ENCODE measurements around the gene ENTPD7. TPM values are rescaled to one million over a fixed set of nuclear protein-coding genes. Genes with fewer than 3 reads are reported as not detected.
A peak's percentile ranks its signal among the peaks of the same experiment; 100 is the strongest.

ENTPD7 gene
- total and polyA plus RNA-seq, 10 of the 15 experiments (the other 5 are each of a cell fraction or from before 2014, with no cell fraction given), result 0.73 to 6.7 (median 5.2) TPM

- intact Hi-C loops (cut with micrococcal nuclease; ENCODE audit: unreplicated experiment), result loop anchor here (2.0 kb wide), 3 partner anchors 39 to 189 kb away; partner anchors contain the start of genes ENTPD7 and GOT1
- no TSS peak for BruUV-seq (replicated peaks)
- Histone ChIP-seq H2AFZ (ENCODE audit: control insufficient read depth, low read depth, low read length) (peak within 1 kb of the TSS; percentile 61), H3K4me1 (ENCODE audit: control insufficient read depth, insufficient read depth, low read length) (peaks cover 8% of the 10 kb centered on the region; the same call in 1 of the 2 replicates), H3K9me3 (replicated peaks; ENCODE audit: control insufficient read depth, insufficient read depth, low read length) (no peaks in the 10 kb centered on the region), H3K4me2 (ENCODE audit: control insufficient read depth, insufficient read depth) (peak within 1 kb of the TSS; percentile 88), H3K36me3 (ENCODE audit: control insufficient read depth in 2 of 2, insufficient read depth in 2 of 2, low read length in 1 of 2) (no peaks in the 10 kb centered on the region), H3K9ac (ENCODE audit: control insufficient read depth, insufficient read depth, low read length) (peak within 1 kb of the TSS; percentile 93), H3K4me3 (peak within 1 kb of the TSS; percentile 84), H3K27me3 (replicated peaks in 1 of 2; ENCODE audit: control insufficient read depth in 2 of 2, insufficient read depth in 2 of 2, low read length in 1 of 2) (no peaks in the 10 kb centered on the region), H4K20me1 (ENCODE audit: control insufficient read depth, insufficient read depth) (no peaks in the 10 kb centered on the region), H3K79me2 (ENCODE audit: control insufficient read depth, insufficient read depth, low read length) (peaks cover 43% of the 10 kb centered on the region), H3K27ac (ENCODE audit: control insufficient read depth, insufficient read depth) (peak within 1 kb of the TSS; percentile 89)
- DNase-seq (ENCODE audit: low read depth, low spot score), result peak; percentile 100
- ChIA-PET POLR2A (interaction anchor here (0.6 to 3.1 kb wide), 10 partner anchors 7 to 726 kb away, joined by 3 to 14 read pairs (median 3); partner anchors contain the start of genes COX15, CUTC and ENTPD7), CTCF (interaction anchor here (0.6 to 3.2 kb wide), 5 partner anchors 8 to 296 kb away, joined by 3 to 19 read pairs (median 4); no protein-coding TSS in a partner anchor), RAD21 (ENCODE audit: unreplicated experiment) (interaction anchor here (0.6 to 2.2 kb wide), 7 partner anchors 10 to 425 kb away, joined by 3 to 8 read pairs (median 4); partner anchors contain the start of genes COX15, CUTC, ENTPD7 and GOT1), SMC1A (ENCODE audit: uncharacterized antibody, unreplicated experiment) (interaction anchor here (0.6 to 1.8 kb wide), 7 partner anchors 8 to 187 kb away, joined by 3 to 8 read pairs (median 3); partner anchors contain the start of genes COX15, CUTC and ENTPD7)
- FAIRE-seq, result peak; percentile 99
- WGBS (ENCODE audit: insufficient coverage, insufficient replicate concordance, low lambda C conversion rate, missing lambda C conversion rate), result under 1% methylated on average over 39 of the region's 75 CpGs
- in situ Hi-C loops (cut with MboI), result no loop called here
- no peak; the same call in 2 of the 3 replicates for ATAC-seq
- TF ChIP-seq MLLT1 (IDR thresholded peaks at IDR 0.05) (no peak), RAD51 (IDR thresholded peaks at IDR 0.05) (no peak), SRF (IDR thresholded peaks at IDR 0.05; ENCODE audit: low read depth in 2 of 2, low read length in 2 of 2) (no peak), SREBF1 (IDR thresholded peaks at IDR 0.05; ENCODE audit: low read length) (0 out of 2 replicates have a peak, but pooled peaks have one; percentile 39), EZH2 (IDR thresholded peaks at IDR 0.05; ENCODE audit: borderline replicate concordance, control insufficient read depth, low read depth, low read length) (no peak), ZSCAN29 (IDR thresholded peaks at IDR 0.05) (no peak), MYC (IDR thresholded peaks at IDR 0.05; ENCODE audit: insufficient read depth, insufficient read length, insufficient replicate concordance, low read length, severe bottlenecking) (no peak), NBN (IDR thresholded peaks at IDR 0.05) (no peak), PML (IDR thresholded peaks at IDR 0.05; ENCODE audit: low read length) (no peak), POLR2AphosphoS2 (IDR thresholded peaks at IDR 0.05; ENCODE audit: low read depth, low read length) (no peak), ZZZ3 (IDR thresholded peaks at IDR 0.05; ENCODE audit: control insufficient read depth, insufficient read length, low read depth) (no peak), BCLAF1 (IDR thresholded peaks at IDR 0.05) (no peak), ZBTB4 (CRISPR knock-in tag; IDR thresholded peaks at IDR 0.05) (no peak), ZNF384 (IDR thresholded peaks at IDR 0.05; ENCODE audit: borderline replicate concordance, low read depth, low read length) (no peak), RFX5 (IDR thresholded peaks at IDR 0.05; ENCODE audit: low read depth, low read length) (peak; percentile 17; the same call in 1 of the 2 replicates)
Measured at GRCh38 chr10:99619851-99620710, 39.2 kb upstream of the ENTPD7 start, which contains the start of gene SLC25A28. SLC25A28 (minus strand) TSS chr10:99620439; CDS start chr10:99620335, 104 bp downstream.
